Caco-2 (cell line): ENCODE measurements around the gene PADI4. TPM values are rescaled to one million over a fixed set of nuclear protein-coding genes. Genes with fewer than 3 reads are reported as not detected.

Source experiments
- BruUV-seq: library from RNA; stranded (reverse); fragments of 400-500 nt; replicated peaks from 2 replicates; lab custom pipeline; 2021; lab: Mats Ljungman, UMichigan
- CTCF ChIA-PET: fragments of 300-600 bp; sonication (Branson Sonifier 250); formaldehyde crosslinking; loops from one replicate; lab custom pipeline; 2022; ENCODE audit warnings: antibody characterized with exemption; lab: Charles Lee
- POLR2A ChIA-PET: fragments of 300-600 bp; sonication (Branson Sonifier 250); formaldehyde crosslinking; loops from one replicate; lab custom pipeline; 2022; ENCODE audit warnings: antibody characterized with exemption; lab: Charles Lee
- DNase-seq, 2 experiments: peaks; one replicate each; pipeline versions ENCODE4 v3.0.0 to v3.0.0-alpha.2; 2020 to 2022
- H3K27me3 ChIP-seq: replicated peaks from 2 replicates; pipeline ENCODE4 v1.6.0; 2011; ENCODE audit warnings: low read length; ENCODE audit not compliant: control insufficient read depth, insufficient read depth
- H3K36me3 ChIP-seq: 2 replicates; pipeline ENCODE4 v1.5.1; 2011; ENCODE audit warnings: low read length; ENCODE audit not compliant: control insufficient read depth, insufficient read depth
- H3K4me1 ChIP-seq: fragments of 250-450 bp; sonication (Bioruptor Pico); 2 replicates; pipeline ENCODE4 v1.5.1; 2020; ENCODE audit warnings: mild to moderate bottlenecking
- H3K4me3 ChIP-seq: 2 replicates; pipeline ENCODE4 v1.5.1; 2011; ENCODE audit warnings: low read depth, mild to moderate bottlenecking, control low read depth, low read length
- H3K9me3 ChIP-seq: fragments of 250-450 bp; sonication (Bioruptor Pico); 2 replicates; pipeline ENCODE4 v1.5.1; 2020; ENCODE audit warnings: mild to moderate bottlenecking, moderate library complexity
- H3K27ac Mint-ChIP-seq: one replicate; pipeline ENCODE4 v1.8.0; 2022; ENCODE audit warnings: mixed read lengths; ENCODE audit not compliant: unreplicated experiment
- H3K27me3 Mint-ChIP-seq: one replicate; pipeline ENCODE4 v1.8.0; 2022; ENCODE audit warnings: mixed read lengths; ENCODE audit not compliant: insufficient read depth, unreplicated experiment
- H3K36me3 Mint-ChIP-seq: one replicate; pipeline ENCODE4 v1.8.0; 2022; ENCODE audit warnings: mild to moderate bottlenecking, mixed read lengths; ENCODE audit not compliant: insufficient read depth, unreplicated experiment
- H3K4me1 Mint-ChIP-seq: one replicate; pipeline ENCODE4 v1.8.0; 2022; ENCODE audit warnings: low read depth, mixed read lengths; ENCODE audit not compliant: unreplicated experiment
- H3K4me3 Mint-ChIP-seq: one replicate; pipeline ENCODE4 v1.8.0; 2022; ENCODE audit warnings: mild to moderate bottlenecking, moderate library complexity, mixed read lengths; ENCODE audit not compliant: unreplicated experiment
- H3K9me3 Mint-ChIP-seq: one replicate; pipeline ENCODE4 v1.8.0; 2022; ENCODE audit warnings: mixed read lengths; ENCODE audit not compliant: unreplicated experiment
- CTCF ChIP-seq, 2 experiments: fragments of 200-600 bp in 1 of 2; IDR thresholded peaks; 1 replicate in 1 of 2; 2 replicates in 1 of 2; pipeline versions ENCODE4 v1.5.1 to v1.8.0; 2011 to 2022; ENCODE audit warnings: antibody characterized with exemption in 1 of 2, control low read depth in 1 of 2, inconsistent platforms in 1 of 2, low read depth in 1 of 2, low read length in 1 of 2, mild to moderate bottlenecking in 1 of 2, moderate library complexity in 1 of 2; ENCODE audit not compliant: insufficient read depth in 1 of 2, severe bottlenecking in 1 of 2, unreplicated experiment in 1 of 2
- intact Hi-C: fragments of 100-400 bp; cut with micrococcal nuclease; formaldehyde crosslinking; loops from one replicate; pipeline ENCODE4 v1.10.0; 2022; ENCODE audit not compliant: unreplicated experiment
- total RNA-seq: library from RNA; stranded (reverse); gene quantifications from 2 replicates; pipeline ENCODE4 v1.2.3, GENCODE V29; 2022

PADI4 gene
- total RNA-seq, 1 experiment from 2014 or later, result not detected

DNA sequence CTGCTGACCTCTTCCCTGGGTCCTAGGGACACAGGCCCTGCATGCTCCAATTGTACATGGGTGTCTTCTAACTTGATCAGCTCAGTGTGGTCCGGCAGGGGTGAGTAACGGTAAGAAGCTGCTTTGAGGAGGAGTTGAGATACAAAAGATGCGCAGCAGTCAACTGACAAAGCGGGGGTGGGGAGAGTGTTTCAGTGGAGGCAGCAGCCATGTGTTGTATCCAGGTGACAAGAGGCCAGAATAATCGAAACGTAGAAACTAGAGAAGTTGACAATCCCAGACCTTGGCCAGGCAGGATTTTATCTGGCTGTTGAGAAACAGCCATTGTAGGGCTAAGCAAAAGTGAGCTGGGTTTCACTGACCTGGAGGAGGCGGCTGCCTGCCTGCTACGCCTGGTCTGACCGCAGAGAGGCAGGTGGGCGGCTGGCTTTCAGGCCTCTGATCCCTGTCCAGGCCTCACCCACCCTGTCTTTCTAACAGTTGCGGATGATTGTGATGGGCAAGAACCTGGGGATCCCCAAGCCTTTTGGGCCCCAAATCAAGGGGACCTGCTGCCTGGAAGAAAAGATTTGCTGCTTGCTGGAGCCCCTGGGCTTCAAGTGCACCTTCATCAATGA lies 92.8 kb downstream of the PADI4 start:
- no peak overlapping the region for H3K4me3 Mint-ChIP-seq
- intact Hi-C loops, result loop anchor here (10.0 kb wide), 1 partner anchor 56 kb away; no protein-coding TSS in a partner anchor
- no peaks in the 10 kb centered on the region for H3K4me1 Mint-ChIP-seq
- DNase-seq, result no peak
- H3K27me3 ChIP-seq, result no peaks in the 10 kb centered on the region
- H3K4me3 ChIP-seq, result no peak overlapping the region
- BruUV-seq, result no TSS peak
- ChIA-PET POLR2A (no interaction called here), CTCF (no interaction called here)
- no peak overlapping the region for H3K27ac Mint-ChIP-seq
- no peaks in the 10 kb centered on the region for H3K36me3 ChIP-seq
- H3K36me3 Mint-ChIP-seq, result peaks cover 11% of the 10 kb centered on the region
- no peaks in the 10 kb centered on the region for H3K27me3 Mint-ChIP-seq
- no peak for TF ChIP-seq CTCF (IDR thresholded peaks at IDR 0.05; ENCODE audit: insufficient read depth in 1 of 2, low read depth in 1 of 2, low read length in 1 of 2, severe bottlenecking in 1 of 2, unreplicated experiment in 1 of 2)
- no peaks in the 10 kb centered on the region for H3K4me1 ChIP-seq
- no peaks in the 10 kb centered on the region for H3K9me3 Mint-ChIP-seq
- H3K9me3 ChIP-seq, result no peaks in the 10 kb centered on the region

DNA sequence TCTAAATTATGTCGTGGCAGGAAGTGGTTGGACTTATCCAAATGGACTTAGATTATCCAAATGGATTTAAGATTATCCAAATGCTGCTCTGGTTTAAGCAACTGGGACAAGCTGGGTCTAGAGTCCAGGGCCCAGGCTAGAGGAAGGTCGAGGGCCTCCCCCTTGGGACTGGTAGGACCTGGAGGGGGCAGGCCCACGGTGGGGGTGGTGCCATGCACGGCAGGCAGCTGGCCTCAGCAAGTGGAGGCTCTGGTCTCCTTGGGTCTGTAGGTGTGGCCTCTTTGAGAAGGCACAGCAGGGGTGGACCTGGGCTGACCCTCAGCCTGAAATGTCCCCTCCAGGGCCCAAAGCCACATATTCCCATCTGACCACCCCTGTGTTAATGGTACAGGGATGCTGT lies 93.8 kb downstream of the PADI4 start:
- ChIA-PET CTCF (no interaction called here), POLR2A (no interaction called here)
- intact Hi-C loops, result loop anchor here (10.0 kb wide), 1 partner anchor 57 kb away; no protein-coding TSS in a partner anchor
- no peak for DNase-seq
- H3K9me3 Mint-ChIP-seq, result no peaks in the 10 kb centered on the region
- Histone ChIP-seq H3K9me3 (no peaks in the 10 kb centered on the region), H3K4me3 (no peak overlapping the region), H3K4me1 (no peaks in the 10 kb centered on the region), H3K27me3 (no peaks in the 10 kb centered on the region), H3K36me3 (no peaks in the 10 kb centered on the region)
- H3K27me3 Mint-ChIP-seq, result no peaks in the 10 kb centered on the region
- no peak for TF ChIP-seq CTCF (IDR thresholded peaks at IDR 0.05; ENCODE audit: insufficient read depth in 1 of 2, low read depth in 1 of 2, low read length in 1 of 2, severe bottlenecking in 1 of 2, unreplicated experiment in 1 of 2)
- H3K4me3 Mint-ChIP-seq, result no peak overlapping the region
- H3K27ac Mint-ChIP-seq, result no peak overlapping the region
- peaks cover 19% of the 10 kb centered on the region for H3K36me3 Mint-ChIP-seq
- no TSS peak for BruUV-seq
- no peaks in the 10 kb centered on the region for H3K4me1 Mint-ChIP-seq

- DNase-seq, result no peak
- Mint-ChIP-seq H3K4me1 (no peaks in the 10 kb centered on the region), H3K27me3 (no peaks in the 10 kb centered on the region), H3K27ac (no peak overlapping the region), H3K4me3 (no peak overlapping the region), H3K9me3 (no peaks in the 10 kb centered on the region), H3K36me3 (peaks cover 30% of the 10 kb centered on the region)
- Histone ChIP-seq H3K9me3 (no peaks in the 10 kb centered on the region), H3K4me1 (no peaks in the 10 kb centered on the region), H3K36me3 (no peaks in the 10 kb centered on the region), H3K4me3 (no peak overlapping the region), H3K27me3 (no peaks in the 10 kb centered on the region)
- CTCF ChIA-PET, result interaction anchor here (0.9 kb wide), 1 partner anchor 204 kb away, joined by 3 read pairs; no protein-coding TSS in a partner anchor
- intact Hi-C loops, result loop anchor here (10.0 kb wide), 1 partner anchor 58 kb away; no protein-coding TSS in a partner anchor
- POLR2A ChIA-PET, result no interaction called here
- TF ChIP-seq CTCF (IDR thresholded peaks at IDR 0.05; ENCODE audit: insufficient read depth in 1 of 2, low read depth in 1 of 2, low read length in 1 of 2, severe bottlenecking in 1 of 2, unreplicated experiment in 1 of 2), result no peak
- BruUV-seq, result no TSS peak
These were observed 95.1 kb downstream of the PADI4 start for GRCh38 chr1:17403081-17403480.
